SHP77 (cell line): ENCODE data around the gene ZFYVE28.
A peak's percentile ranks its signal among the peaks of the same experiment; 100 is the strongest.
"Not testable (repeated sequence)": the region's sequence is repeated elsewhere in the genome, so short reads cannot be mapped to it uniquely, and the experiment has no call there.

Experiments
- DNase-seq, 2 experiments: peaks; one replicate each; lab custom pipeline; 2025; lab: John Stamatoyannopoulos, UW

ZFYVE28 gene

DNA sequence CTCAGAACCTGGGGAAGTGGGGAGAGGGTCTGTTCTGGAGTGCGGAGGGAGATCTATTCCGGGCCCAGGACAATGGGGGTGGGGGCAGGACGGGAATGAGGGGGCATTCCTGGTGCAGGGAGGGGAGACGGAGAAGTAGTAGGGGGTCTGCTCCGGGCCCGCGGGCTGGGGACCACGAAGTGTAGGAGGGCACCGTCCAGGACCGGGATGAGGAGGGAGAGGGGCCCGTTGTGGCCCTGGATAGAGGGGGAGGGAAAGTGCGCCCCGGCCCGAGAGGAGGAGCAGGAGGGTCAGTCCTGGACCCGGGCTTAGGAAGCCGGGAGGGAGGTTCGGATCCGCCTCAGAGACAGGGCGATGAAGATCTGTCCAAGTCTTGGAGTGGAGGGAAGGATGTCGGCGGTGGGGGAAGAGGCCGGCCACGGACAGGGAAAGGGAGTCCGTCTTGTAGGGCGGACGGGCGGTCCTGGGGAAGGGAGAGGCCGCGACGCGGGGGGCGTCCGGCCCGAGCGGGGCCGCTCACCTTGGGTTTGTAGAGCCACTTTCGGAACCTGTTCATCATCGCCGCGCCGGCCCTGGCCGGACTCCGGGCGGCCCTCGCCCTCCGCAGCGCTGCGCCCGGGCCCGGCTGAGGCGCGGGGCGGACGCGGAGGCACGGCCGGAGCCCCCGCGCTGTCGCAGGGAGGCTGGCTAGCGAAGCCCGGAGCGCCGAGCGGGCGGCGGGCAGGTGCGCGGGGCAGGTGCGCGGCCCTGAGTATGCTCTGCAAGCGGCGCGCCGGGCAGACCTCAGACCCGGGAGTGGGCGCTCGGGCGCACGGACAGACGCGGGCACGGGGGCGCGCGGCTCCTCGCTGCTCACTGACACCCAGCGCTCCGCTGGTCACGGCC is at the start of gene ZFYVE28:
Gene ZFYVE28, minus strand, starts transcription at position 881 of the 885 bp plus-strand sequence. Its CDS starts 322 bp downstream, at position 559.
- DNase-seq = no peak

DNA sequence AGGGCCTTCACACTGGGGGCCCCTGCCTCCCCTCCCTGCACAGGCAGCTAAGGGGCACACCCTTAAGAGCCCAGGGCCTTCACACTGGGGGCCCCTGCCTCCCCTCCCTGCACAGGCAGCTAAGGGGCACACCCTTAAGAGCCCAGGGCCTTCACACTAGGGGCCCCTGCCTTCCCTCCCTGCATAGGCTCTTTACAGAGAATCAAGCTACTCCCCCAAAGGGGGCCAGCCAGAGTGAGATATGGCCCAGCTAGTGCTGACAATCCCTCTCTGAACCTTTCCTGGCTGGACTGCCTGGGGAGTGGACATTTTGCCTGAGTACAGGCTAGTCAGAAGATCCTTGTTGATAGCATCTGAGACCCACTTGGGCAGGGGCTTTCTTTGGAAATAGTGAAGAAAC is 47.1 kb upstream of the ZFYVE28 start:
- DNase-seq = not testable (repeated sequence)

- no peak for DNase-seq
These were observed 46.6 kb upstream of the ZFYVE28 start for GRCh38 chr4:2465032-2465431.

- no peak for DNase-seq
These were observed 44.7 kb upstream of the ZFYVE28 start for GRCh38 chr4:2462992-2463762.

DNA sequence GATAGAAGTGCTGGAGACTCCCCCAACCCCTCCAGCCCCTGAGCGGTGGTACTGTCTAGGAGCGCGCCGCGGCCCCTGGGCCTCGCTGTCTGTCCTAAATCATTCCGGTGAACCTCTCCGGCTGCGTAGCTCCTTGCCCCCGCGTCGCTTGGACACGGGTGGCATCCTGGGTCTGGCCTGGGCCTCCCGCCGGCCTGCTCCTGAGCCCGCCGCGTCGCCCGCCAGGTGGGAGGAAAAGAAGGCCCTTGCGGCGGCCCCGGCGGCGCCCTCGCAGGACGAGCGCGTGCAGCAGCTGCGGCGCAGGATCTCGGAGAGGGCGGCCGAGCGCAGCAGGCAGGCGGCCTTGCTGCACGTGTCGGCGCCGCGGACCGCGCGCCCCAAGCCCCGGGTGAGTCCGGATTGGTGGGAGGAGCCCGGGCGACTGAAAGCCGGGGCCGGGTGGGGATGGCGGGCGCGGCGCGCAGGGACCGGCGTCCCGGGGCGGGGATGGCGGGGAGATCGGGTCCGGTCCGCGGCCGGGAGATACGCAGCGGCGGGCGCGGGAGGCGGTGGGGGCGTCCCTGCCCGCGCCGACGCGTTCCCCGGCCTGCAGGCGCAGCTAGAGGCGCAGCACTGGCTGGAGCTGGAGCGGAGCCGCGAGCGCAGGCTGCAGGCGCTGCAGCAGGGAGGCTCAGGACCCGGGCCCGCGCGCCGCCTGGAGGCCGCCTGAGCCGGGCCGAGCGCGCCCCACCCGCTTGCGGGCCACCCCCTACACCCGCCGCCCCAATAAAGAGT is 44.0 kb upstream of the ZFYVE28 start:
- peak in 1 of 2 experiments; percentile 36 for DNase-seq

- no peak for DNase-seq
These were observed 43.0 kb upstream of the ZFYVE28 start for GRCh38 chr4:2461246-2461960.

GRCh38 chr4:2459589-2460349 is 41.3 kb upstream of the ZFYVE28 start:
- DNase-seq = no peak

GRCh38 chr4:2458546-2459491 is 40.4 kb upstream of the ZFYVE28 start:
- peak in 1 of 2 experiments; percentile 3 for DNase-seq

DNA sequence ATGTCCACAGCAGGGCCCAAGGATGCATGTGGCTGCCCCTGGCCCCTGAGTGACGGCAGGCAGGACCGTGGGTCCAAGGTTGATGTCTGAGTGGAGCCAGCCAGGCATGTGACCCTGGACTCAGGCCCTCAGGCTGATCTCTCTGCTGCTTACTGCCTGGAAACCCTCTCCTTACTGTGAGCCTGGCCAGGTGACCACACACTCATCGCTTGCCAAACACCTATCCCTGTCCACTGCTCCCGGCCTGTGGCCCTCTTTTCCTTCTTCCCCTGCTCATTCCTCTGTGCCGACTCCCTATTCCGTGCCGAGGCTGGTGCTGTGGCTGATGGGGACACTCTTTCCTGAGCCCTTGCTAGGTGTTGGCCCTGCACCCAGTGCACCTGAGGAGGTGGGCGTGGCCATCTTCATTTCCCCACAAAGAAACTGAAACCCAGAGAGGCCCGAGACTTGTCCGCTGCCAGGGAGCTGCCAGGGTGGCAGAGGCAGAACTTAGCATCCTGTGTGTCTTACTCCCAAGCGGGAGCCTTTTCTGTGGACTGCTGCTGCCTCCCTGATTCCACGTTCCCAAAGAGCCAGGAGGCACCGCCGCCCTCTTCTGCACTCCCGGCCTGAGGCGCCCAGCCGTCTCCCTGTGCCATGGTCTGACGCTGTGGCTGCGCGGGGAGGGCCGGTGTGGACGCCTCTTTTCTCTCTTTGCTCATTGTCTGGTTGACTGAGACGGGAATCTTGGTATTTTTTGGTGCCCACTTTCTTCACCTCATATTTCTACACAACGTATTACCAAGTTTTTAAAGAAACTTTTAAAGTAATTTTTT is 39.2 kb upstream of the ZFYVE28 start:
- no peak for DNase-seq

- DNase-seq = no peak
These were observed 33.7 kb upstream of the ZFYVE28 start for GRCh38 chr4:2451821-2452785.

DNA sequence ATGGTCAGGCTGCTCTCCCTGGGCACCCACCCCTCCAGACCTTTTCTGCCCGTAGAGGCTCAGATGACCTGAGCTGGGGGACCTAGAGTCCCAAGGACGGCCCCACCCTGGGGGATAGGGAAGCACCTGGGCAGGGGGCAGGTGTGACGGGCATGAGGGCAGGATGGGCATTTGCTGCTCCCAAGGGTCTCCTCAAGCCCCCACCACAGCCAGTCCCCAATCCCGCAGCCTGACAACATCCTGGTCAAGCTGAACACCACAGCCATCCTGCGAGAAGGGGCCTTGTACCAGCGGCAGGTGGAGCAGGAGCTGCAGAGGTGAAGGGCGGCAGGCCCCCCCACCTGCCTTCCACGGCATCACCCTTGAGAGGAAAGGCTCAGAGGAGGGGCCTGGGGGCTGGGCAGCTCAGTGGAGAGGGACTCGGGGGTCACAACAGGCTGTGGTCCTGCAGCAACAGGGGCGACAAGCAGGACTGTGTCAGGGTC is 32.6 kb upstream of the ZFYVE28 start:
- DNase-seq = no peak

- DNase-seq = no peak
These were observed 32.1 kb upstream of the ZFYVE28 start for GRCh38 chr4:2450394-2451035.

GRCh38 chr4:2449511-2450392 is 31.3 kb upstream of the ZFYVE28 start:
- DNase-seq = no peak

- DNase-seq = no peak
These were observed 30.6 kb upstream of the ZFYVE28 start for GRCh38 chr4:2449051-2449450.

- no peak for DNase-seq
These were observed 30.1 kb upstream of the ZFYVE28 start for GRCh38 chr4:2448589-2448988.
